ENCODE measurements around the gene TM6SF1. TPM values are rescaled to one million over a fixed set of nuclear protein-coding genes. Genes with fewer than 3 reads are reported as not detected.

Gene TM6SF1
- total RNA-seq, 4 donors from 2014 or later: 2.0 to 3.5 (median 2.4) TPM

DNA sequence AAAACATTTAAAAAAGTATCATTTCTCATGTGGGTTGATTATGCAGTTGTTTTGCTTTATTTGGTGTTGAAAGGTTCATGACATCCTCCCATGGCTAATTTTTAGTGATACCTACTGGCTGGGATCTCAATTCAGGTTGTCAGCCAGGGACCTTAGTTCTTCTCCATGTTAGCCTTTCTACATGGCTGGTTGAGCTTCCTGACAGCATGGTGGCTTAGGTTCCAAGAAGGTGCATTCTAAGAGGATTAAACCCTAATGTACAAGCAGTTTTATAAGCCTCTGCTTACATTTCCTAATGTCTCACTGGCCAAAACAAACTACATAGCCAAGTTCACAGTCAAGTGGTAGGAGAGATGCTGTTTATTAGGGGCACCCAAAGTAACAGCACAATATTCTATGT lies 9.4 kb upstream of the TM6SF1 start:
- DNase-seq (ENCODE audit: low spot score in 2 of 2): no peak
- no peak overlapping the region for H3K4me3 ChIP-seq (ENCODE audit: low read depth, poor library complexity, severe bottlenecking)
- TF ChIP-seq, protein P1, sequence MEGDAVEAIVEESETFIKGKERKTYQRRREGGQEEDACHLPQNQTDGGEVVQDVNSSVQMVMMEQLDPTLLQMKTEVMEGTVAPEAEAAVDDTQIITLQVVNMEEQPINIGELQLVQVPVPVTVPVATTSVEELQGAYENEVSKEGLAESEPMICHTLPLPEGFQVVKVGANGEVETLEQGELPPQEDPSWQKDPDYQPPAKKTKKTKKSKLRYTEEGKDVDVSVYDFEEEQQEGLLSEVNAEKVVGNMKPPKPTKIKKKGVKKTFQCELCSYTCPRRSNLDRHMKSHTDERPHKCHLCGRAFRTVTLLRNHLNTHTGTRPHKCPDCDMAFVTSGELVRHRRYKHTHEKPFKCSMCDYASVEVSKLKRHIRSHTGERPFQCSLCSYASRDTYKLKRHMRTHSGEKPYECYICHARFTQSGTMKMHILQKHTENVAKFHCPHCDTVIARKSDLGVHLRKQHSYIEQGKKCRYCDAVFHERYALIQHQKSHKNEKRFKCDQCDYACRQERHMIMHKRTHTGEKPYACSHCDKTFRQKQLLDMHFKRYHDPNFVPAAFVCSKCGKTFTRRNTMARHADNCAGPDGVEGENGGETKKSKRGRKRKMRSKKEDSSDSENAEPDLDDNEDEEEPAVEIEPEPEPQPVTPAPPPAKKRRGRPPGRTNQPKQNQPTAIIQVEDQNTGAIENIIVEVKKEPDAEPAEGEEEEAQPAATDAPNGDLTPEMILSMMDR (IDR thresholded peaks at IDR 0.05): no peak
- TF ChIP-seq POLR2A (IDR thresholded peaks at IDR 0.05): no peak
- intact Hi-C loops (cut with DNase I; ENCODE audit: low total_unique reads): no loop called here

DNA sequence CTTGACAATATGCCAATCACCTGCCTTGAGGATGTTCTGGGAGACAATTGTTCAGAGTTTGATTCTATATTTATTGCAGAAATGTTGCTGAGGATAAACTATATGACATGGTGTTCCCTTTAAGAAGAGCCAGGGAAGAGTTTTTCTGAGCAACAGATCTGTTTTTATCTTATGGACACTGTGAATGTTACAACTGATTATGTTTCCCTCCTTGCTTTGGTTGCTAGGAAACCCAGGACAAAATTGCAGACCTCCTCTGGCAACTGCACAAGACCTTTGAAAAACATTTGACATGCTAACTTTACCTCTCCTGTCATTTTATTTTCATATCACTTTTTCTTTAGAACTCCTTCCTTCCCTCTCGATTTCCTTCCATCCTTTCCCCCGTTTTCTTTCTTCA lies 8.2 kb upstream of the TM6SF1 start:
- no peak for DNase-seq (ENCODE audit: low spot score in 2 of 2)
- no peak overlapping the region for H3K4me3 ChIP-seq (ENCODE audit: low read depth, poor library complexity, severe bottlenecking)
- intact Hi-C loops (cut with DNase I; ENCODE audit: low total_unique reads): no loop called here
- TF ChIP-seq, protein P1 (IDR thresholded peaks at IDR 0.05): no peak
- 66 to 78% methylated on average over 2 of the region's 2 CpGs for WGBS, 2 donors

DNA sequence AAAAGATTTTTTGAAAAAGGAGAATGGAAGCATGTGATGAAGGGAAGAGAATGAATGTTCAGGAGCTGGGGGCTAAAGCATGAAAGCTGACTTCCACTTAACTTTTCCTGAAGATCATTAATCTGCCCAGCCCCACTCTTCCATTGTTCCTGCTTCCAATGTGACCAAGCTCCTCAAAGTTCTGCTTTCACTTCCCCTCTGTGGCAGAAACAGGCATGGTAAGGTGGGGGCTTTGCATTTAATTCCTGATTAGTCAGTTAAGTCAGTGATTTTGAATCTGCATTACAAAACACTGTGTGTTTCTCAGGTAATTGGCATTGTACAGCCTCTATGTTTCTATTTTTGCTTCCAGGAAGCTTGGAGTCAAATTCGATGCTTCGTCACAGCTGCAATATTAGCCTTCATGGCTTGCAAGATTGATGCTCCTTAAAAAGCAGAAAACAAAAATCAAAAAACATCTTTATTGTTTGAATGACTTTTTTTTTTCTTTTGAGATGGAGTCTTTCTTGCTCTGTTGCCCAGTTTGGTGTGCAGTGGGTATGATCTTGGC lies 7.3 kb upstream of the TM6SF1 start:
- DNase-seq (ENCODE audit: low spot score in 2 of 2): no peak
- WGBS, 2 donors: 37 to 52% methylated on average over 2 of the region's 2 CpGs
- no peak overlapping the region for H3K4me3 ChIP-seq (ENCODE audit: low read depth, poor library complexity, severe bottlenecking)
- TF ChIP-seq, protein P1 (IDR thresholded peaks at IDR 0.05): no peak
- TF ChIP-seq POLR2A (IDR thresholded peaks at IDR 0.05): no peak
- intact Hi-C loops (cut with DNase I; ENCODE audit: low total_unique reads): no loop called here

DNA sequence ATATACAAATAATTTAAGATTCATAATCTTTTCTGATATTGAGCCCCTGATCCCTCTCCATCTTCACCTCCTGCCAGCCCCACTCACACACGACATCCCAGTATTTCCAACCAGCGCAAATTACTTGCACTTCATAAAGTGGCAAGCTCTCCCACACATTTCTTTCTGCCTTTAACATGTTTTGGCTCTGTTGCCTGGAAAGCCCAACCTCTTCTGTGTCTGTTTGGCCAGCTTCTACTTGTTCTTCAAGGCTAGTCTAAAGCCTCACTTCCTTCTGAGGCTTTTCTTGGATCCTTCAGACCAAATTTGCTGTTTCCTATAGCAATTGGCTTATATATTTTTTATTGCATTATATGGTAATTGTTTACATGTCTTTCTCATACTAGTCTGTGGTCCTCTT lies 5.1 kb upstream of the TM6SF1 start:
- intact Hi-C loops (cut with DNase I; ENCODE audit: low total_unique reads): no loop called here
- no peak for DNase-seq (ENCODE audit: low spot score in 2 of 2)
- H3K4me3 ChIP-seq (ENCODE audit: low read depth, poor library complexity, severe bottlenecking): no peak overlapping the region
- WGBS, 2 donors: 42 to 43% methylated on average over 2 of the region's 2 CpGs
- TF ChIP-seq, protein P1 (IDR thresholded peaks at IDR 0.05): no peak
- TF ChIP-seq POLR2A (IDR thresholded peaks at IDR 0.05): no peak

DNA sequence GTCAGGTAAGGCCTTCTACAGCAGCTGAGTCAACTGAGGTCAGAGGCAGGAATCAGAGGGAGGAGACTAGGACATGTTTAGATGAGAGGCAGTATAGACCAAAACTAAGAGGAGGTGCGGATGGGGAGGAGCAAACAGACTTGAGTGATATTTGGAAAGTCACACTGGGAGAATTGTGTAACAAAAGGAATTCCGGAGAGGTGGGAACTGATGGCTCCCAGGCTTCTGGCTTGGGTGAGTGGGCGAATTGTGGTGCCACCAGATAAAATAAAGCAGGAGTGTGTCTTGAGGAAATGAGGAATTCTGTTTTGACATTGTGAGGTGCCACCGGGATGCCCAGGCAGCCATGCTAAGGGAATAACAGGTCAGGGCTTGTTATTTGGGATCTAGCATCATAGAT lies 3.3 kb upstream of the TM6SF1 start:
- intact Hi-C loops (cut with DNase I; ENCODE audit: low total_unique reads): no loop called here
- DNase-seq (ENCODE audit: low spot score in 2 of 2): no peak

DNA sequence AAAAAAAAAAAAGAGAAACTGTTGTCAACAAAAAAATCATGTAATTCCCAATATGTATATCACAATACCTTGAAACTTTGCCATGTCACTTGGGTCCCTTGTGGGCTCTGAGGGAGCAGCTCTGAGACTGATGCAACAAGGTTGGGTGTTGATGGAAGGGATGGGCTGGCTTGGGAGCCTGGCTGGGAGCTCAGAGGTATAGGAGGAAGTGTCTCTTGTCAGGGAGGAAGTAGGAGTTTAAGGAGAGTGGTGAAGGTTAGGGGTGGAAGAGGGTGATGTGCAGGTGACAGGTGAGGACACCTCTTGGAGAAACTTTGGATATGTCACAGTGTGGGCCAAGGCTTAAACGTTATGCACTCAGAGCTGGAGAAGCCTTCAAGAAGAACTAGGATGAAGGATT lies 2.0 kb upstream of the TM6SF1 start:
- TF ChIP-seq, protein P1 (IDR thresholded peaks at IDR 0.05): no peak
- TF ChIP-seq POLR2A (IDR thresholded peaks at IDR 0.05): no peak
- intact Hi-C loops (cut with DNase I; ENCODE audit: low total_unique reads): no loop called here
- DNase-seq (ENCODE audit: low spot score in 2 of 2): no peak
- H3K4me3 ChIP-seq (ENCODE audit: low read depth, poor library complexity, severe bottlenecking): no peak overlapping the region
- WGBS, 2 donors: 67 to 75% methylated on average over 1 of the region's 1 CpG

More for the DNA sequence above, 3.3 kb upstream of the TM6SF1 start:
- H3K4me3 ChIP-seq (ENCODE audit: low read depth, poor library complexity, severe bottlenecking): no peak overlapping the region
- 80 to 85% methylated on average over 4 of the region's 4 CpGs for WGBS, 2 donors
- no peak for TF ChIP-seq POLR2A (IDR thresholded peaks at IDR 0.05)

Data from lower leg skin (tissue), 4 donors.